HG02798 (cell line): ENCODE data around the gene MED27.

Source experiments
- ATAC-seq: cut with Tn5 transposase; IDR thresholded peaks from one replicate; pipeline ENCODE4 v1.9.1; 2021; ENCODE audit warnings: mild to moderate bottlenecking; ENCODE audit not compliant: unreplicated experiment, poor library complexity

MED27 gene

GRCh38 chr9:131892162-131892707, 187.4 kb downstream of the MED27 start:
- no peak for ATAC-seq

GRCh38 chr9:131891598-131891997, 188.1 kb downstream of the MED27 start:
- no peak for ATAC-seq

DNA sequence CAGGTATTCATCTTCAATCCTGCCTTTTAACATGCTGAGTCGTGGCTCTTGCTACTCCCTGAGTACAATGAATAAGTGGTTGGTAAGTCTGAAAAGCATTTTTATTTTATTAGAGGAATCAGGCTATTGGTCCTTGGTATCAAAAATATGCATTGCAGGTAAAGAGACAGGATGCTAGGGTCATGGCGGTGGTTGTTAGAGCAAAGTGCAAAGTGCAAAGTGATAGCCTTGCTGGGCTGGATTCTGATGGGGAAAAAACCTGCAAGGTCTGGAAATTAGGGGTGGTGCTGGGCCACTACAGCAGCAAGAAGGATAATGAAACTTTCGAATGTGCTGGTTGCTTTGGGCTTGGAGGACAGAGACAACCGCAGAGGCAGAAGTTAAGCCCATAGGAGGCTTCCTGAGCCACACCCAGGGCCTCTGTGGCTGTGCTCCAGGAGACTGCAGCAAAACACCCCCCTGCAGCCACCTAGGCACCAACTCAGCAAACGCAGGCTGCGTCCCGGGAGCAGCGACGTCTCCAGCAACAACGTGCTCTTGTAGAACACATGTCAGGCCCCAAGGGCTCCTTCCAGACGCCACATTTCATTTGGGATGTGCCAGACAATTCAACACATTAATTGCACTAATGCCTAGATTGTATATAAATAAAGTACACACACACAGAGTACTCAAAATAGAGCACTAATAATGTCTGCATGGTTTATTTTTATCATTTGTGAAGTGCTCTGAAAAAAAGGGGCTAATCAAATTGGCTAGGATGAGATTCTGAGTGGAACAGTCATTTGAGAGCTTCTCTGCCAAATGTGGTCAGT, 190.0 kb downstream of the MED27 start:
- no peak for ATAC-seq

- ATAC-seq, result no peak
These were observed 190.7 kb downstream of the MED27 start for GRCh38 chr9:131888923-131889322.

GRCh38 chr9:131887680-131888079, 192.0 kb downstream of the MED27 start:
- no peak for ATAC-seq

- no peak for ATAC-seq
These were observed 192.8 kb downstream of the MED27 start for GRCh38 chr9:131886826-131887225.

DNA sequence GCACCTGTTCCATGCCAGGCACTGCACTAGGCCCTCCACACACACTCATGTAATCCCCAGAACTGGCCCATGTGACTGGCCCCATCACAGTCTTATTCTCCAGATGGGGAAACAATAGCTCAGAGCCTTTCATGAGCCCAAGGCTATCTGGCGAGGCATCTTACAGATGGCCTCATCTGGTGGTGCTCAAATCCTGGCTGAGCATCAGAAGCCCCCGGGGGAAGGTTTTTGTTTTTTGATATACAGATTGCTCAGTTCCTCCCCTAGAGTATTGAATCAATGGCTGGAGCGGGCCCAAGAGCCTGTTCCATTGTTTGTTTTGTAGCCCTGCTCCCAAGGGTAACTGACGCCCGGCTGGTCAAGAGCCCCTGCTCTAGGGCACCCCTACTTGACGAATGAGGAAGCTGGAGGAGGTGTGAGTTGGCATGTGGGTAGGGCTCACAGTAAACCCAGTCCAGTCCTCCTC, 194.5 kb downstream of the MED27 start:
- ATAC-seq, result no peak

- no peak for ATAC-seq
These were observed 195.4 kb downstream of the MED27 start for GRCh38 chr9:131884222-131884621.

GRCh38 chr9:131880833-131881583, 198.7 kb downstream of the MED27 start:
- no peak for ATAC-seq

GRCh38 chr9:131879911-131880290, 199.8 kb downstream of the MED27 start:
- ATAC-seq, result no peak

DNA sequence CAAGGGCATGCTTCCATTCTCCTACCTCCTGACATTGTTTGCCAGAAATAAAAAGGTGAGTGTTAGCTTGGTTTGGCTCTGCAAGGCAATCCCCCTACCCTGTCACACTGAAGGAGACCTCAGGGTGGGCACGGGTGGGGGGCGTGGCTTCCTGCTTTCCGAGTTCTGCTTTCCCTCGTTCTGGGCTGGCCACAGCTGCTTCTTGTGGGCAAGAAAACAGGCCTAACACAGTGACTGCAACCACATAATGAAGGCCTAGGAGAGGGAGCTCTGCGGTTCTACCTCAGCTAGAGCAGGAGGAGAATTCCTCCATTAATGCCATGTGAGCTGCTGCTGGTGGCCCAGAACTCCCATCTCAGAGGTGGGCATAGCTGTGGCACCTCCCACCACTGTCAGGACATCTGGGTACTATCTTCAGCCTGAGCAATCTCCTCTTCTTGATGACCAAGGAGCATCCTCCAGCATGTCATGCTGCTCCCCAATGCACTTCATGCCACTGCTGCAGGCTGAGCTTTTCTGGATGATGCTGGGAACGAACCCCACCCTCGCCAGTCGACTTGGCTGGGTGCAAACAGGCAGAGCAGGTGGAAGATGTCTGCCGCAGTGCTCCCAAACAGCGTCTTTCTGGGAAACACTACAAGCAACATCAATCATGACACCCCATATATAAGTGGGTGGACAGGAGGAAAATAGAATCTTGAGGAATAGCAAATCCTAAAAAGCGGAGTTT, 200.3 kb downstream of the MED27 start:
- ATAC-seq, result no peak

DNA sequence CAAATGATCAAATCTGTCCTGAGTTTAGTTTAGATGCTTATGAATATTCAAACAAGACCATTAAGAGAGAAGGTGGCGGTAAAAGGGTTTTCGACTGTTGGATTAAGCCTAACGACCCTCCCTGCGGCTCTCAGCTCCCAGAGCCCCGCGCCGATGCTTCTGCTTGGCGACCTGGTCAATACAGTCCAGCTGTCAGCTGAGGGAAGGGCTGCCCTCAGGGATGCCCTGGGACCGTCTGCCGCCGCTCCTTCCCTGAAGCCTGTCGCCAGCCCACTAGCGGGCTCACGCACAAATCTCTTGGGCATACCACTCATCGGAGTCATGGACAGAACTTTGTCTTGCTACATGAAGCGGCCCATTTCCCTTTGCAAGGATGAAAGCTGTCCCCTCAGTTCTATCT, 203.2 kb downstream of the MED27 start:
- ATAC-seq, result no peak

- no peak for ATAC-seq
These were observed 203.7 kb downstream of the MED27 start for GRCh38 chr9:131875828-131876485.

- no peak for ATAC-seq
These were observed 204.6 kb downstream of the MED27 start for GRCh38 chr9:131874916-131875670.

DNA sequence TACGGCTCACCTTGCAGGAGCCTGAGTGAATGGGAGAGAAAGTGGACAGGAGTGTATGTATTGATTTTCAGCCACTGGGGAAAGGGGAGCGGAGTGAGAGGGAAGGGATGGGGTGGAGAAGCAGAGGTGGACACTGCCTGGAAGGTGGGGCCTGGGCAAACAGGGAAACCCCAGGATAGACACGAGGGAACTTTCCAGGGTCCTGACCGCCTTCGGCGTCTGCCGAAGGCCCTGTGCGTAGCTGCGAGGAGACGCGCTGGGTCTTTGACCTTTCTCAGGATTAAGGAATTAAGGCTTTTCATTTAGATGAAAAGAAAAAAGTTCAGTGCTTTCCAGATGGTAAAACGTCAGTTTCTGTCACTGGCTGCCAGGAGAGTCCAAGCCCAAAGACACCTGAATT, 205.2 kb downstream of the MED27 start:
- no peak for ATAC-seq

DNA sequence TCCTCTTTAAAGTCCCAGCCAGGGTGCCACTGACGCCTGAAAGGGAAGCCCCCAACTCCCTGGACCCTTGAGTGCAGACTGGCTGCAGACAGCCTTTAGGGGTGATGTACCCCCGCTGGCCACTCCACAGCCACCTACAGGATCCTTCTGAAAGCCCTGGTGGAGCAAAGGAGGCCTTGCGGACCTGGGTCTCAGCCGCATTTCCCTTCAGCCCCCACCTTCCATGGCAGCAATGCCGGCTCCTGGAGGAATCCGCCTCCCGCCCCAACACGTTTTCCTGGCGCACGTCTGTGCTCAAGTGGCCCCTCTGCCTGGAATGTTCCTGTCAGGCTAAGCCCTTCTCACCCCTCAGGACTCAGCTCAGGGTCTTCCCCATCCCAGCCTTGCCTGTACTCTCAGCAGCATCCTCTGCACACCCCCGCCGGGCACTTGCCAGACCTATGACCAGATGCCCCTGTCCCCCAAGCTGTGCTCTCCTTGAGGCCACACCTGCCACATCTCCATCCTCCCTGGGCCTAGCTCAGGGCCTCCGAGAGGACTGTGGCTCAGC, 205.7 kb downstream of the MED27 start:
- no peak for ATAC-seq

DNA sequence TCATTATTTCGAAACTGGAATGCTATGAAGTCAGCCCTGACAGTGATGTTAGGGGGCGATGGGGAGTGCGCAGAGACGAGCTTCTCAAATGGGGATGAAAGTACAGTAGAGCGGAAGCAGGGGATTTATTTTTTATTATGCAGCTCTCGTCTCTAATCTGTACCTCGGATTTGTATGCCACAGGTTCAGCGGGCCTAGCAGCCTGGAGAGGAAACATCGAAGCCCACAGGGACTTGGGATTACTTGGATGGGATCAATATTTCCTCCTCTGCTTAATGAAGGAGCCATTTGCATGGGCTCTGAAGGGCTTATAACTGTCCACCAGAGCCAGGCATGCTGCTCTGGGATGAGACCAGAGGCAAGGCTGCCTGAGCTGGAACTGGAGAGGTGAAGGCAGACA, 206.3 kb downstream of the MED27 start:
- ATAC-seq, result no peak

DNA sequence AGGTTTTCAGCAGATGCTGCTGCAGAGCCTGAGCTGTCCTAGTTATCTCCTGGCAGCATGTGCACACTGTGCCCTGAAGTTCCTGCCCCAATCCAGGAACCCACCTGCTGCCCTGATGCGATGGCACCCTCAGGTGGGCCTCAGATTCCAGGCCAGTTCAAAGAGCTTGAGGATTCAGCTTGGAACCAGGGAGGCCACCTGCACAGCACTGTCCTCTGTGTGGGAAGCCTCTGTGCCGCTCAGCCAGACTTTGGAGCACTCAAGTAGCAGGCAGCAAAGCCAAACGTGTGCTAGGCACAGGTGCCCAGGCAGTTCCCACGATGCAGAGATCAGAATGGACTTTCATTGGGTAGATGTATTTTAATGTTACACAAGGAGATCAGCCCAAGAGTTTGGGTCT, 207.0 kb downstream of the MED27 start:
- no peak for ATAC-seq

DNA sequence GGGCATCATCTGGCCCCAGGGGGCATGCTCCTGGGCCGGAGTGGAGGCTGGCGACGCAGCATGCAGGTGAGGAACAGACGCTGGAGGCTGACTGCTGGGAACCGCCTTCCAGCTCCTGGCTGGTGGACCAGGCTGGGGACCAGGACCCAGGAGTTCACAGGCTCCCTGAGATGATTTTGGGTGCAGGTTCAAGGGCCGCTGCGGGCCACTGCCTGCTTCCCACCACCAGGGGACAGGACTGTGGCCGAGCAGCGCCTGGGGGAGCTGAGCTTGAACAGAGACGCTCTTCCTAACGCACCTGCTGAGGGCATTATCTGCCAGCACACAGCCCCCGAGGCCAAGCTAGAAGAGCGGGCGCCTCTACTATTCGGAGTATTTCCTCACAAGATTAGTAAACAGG, 207.7 kb downstream of the MED27 start:
- no peak for ATAC-seq
